Embryonic facial prominence (tissue), 1 donor: Measurements from ENCODE around the gene SRPK2.
"Not testable (repeated sequence)": the region's sequence is repeated elsewhere in the genome, so short reads cannot be mapped to it uniquely, and the experiment has no call there.

Source experiments
- DNase-seq: peaks from one replicate; pipeline ENCODE4 v3.0.0-alpha.2; 2016; ENCODE audit errors: extremely low spot score

SRPK2 gene

DNA sequence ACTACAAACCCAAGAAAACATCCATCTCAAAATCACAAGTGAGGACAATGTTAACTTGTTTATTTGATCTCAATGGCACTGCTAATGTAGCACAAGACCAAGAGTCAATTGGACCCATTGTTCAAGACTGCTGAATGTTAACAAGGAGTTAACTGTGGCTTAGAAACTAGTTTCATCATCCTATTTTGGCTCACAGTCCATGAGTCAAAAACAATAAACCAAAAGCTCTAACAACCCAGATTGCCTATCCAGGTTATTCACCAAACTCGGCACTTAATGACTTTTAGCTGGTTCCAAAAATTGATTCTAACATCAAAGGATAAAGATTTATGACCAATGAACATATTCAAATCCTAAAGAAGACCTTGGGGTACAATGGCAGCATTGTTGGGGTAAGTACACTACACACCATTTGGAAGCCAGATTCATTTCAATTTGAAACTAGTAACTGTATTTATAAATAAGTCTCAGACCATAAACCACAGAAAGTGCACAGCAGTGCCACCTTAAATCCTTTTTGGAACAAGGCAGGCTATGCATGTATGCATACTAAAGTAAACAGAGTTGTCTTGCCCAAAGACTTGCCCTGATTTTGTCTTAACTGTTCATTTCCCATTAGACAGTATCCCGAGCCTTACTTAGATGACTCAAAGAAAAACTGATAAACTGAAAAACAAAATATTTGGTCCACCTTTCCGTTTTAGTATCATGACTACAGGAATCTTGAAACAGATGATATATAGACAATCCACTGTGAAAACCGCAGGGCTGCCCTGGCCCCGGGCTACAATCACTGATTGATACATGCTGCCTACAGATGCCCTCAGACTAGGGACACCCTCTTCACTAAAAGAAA lies 84.5 kb downstream of the SRPK2 start:
- DNase-seq: no peak

DNA sequence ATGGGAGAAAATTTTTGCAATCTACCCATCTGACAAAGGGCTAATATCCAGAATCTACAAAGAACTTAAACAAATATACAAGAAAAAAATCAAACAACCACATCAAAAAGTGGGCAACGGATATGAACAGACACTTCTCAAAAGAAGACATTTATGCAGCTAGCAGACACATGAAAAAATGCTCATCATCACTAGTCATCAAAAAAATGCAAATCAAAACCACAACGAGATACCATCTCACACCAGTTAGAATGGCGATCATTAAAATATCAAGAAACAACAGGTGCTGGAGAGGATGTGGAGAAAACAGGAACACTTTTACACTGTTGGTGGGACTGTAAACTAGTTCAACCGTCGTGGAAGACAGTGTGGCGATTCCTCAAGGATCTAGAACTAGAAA lies 88.1 kb downstream of the SRPK2 start:
- DNase-seq: not testable (repeated sequence)

DNA sequence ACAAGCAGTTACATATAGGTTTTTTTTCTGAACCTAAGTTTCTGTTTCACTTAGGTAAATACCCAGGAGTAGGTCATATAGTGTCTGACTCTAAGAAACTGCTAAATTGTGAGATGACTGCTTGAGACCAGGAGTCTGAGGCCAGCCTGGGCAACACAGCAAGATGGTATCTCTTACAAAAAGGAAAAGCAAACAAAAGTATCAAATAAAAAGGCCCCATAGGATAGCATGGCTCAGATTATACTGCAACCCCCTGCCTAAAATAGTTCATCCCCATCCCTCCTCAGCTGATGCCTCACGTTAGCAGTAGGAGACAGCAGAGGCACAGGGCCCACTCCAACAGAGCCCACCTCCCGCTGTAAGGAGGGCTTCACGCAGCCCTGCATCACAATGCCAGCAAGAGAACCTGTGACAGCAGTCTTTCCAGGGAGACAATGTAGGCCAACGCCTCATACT lies 90.3 kb downstream of the SRPK2 start:
- DNase-seq: no peak

DNA sequence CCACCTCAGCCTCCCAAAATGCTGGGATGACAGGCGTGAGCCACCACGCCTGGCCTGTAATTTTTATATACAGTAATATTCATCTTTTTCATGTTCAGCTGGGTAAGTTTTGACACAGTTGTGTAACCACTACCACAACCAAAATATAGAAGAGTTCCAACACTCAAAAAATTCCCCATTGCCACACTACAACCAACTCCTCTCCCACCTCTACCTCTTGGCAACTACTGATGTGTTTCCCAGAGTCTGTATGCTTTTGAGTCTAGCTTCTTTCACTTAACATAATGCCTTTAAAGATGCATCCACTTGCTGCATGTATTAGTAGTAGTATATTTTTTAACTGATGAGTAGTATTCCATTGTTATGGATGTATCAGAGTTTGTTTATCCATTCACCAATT lies 90.7 kb downstream of the SRPK2 start:
- DNase-seq: no peak

DNA sequence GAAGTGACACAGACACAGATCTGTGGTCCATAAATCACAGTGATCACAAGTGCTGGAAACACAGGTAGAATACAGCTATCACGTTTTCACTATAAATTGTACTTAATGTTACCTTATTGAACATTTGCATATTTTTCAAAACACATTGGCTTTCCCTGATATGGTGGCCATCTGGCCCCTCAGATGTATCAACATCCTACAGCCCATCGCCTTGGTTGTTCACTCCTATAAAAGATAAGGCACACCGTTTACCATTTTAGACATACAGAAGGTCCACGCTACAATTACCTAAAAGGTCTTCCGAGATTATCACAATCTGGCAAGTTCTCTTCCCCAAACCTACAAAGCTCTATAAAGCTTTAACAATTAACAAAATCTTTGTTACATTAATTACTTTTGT lies 91.4 kb downstream of the SRPK2 start:
- DNase-seq: no peak

DNA sequence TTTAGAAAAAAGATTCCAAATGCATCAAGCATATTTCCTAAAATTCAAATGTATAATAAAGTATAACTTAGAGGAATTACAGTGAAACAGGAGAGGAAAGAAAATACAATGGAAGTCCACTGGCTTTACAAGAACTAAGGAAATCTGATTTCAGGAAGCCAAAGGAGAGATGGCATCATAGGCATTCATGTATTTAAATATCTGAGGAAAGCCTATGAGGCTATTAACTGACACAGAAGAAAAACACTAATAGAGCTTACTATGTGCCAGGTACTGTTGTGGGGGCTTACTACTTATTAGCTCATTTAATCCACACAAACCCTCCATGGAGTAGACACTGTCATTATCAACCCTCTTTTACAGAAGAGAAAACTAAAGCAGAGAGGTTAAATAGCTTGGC lies 92.2 kb downstream of the SRPK2 start:
- DNase-seq: no peak

DNA sequence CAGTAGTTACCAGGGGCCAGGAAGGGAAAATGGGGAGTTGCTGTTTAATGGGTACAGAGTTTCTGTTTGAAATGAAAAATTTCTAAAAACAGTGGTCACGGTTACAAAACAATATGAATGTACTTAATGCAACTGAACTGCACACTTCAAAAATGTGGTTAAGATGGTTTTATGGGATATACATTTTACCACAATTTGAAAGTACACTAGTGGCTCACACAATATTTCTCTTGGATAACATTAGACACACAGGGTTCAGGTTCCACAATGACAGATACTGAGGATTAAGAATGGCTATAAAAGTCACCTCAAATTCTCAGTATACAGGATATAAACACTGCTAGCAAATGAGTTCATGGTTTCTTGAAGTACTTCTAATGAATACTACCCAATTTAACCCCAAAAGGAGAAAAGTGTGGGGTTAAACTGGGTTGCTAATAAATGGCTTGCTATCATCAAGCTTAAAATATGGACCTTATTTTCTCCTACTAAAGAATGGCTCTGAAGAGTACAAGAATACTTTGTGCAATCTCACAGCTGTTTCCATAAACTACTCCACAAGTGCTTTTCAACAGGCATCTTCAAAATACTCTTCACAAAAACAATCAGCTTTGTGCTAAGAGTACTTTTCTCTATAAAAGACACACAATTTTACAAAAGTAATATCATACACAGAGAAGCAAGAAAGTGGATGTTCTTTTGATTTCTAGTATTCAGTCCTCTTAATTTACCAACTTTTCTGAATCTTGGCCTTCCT lies 92.9 kb downstream of the SRPK2 start:
- no peak for DNase-seq

DNA sequence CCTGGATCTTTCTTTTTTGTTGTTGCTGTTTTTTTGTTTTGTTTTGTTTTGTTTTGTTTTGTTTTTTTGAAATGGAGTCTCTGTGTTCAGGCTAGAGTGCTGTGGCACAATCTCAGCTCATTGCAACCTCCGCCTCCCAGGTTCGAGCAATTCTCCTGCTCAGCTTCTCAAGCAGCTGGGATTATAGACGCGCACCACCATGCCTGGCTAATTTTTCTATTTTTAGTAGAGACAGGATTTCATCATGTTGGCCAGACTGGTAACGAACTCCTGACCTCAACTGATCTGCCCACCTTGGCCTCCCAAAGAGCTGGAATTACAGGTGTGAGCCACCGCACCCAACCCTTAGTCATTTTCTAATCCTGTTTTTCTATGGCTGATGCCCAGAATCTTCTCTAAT lies 94.2 kb downstream of the SRPK2 start:
- DNase-seq: not testable (repeated sequence)

DNA sequence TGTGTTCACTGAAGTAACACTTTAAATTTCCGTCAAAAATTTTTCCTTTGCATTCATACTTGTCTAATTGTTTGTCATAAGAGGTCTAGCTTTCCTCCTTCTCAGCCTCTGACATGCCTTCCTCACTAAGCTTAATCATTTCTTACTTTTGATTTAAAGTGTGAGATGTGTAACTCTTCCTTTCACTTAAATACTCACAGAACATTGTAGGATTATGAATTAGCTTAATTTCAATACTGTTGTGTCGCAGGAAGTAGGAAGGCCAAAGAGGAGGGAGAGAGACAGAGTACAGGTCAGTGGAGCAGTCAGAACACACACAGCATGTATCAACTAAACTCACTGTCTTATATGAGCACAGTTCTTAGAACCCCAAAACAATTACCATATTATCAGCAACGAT lies 99.0 kb downstream of the SRPK2 start:
- no peak for DNase-seq

DNA sequence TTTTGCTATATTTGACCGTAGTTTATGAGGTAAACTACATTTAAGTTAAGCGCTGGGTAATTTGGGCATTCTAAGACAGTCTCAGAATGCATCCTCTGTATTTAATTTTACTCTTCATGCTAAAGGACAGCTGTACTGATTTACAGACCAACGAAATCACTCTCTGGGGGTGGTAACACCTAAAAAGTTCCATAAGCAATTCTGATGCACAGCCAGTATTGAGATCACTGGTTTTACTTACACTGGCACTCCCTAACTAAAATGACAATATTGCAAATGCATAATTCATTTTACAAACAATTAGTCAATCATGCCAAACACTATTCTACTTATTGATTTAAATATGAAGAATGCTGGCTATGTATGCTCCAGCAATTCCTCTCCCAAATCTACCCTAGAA lies 102.3 kb downstream of the SRPK2 start:
- DNase-seq: no peak

DNA sequence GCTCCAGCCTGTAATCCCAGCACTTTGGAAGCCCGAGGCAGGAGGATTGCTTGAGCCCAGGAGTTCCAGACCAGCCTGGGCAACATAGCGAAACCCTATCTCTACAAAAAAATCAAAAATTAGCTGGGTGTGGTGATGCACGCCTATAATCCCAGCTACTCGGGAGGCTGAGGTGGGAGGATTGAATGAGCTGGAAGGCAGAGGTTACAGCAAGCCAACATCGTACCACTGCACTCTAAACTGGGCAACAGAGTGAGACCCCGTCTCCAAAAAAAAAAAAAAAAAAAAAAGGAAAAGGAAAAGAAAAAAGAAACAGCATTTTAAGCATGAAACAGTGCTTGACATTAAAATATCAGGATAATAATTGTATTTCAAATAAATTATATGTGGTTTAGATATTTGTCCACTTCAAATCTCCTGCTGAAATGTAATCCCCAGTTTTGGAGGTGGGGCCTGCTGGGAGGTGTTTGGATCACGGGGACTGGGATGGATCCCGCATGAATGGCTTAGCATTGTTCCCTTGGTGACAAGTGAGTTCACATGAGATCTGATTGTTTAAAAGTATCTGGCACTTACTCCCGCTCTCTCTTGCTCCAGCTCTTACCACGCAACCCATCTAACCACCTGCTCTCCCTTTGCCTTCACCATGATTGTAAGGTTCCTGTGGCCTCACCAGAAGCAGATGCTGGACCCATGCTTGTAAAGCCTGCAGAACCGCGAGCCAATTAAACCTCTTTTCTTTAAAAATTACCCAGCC lies 103.4 kb downstream of the SRPK2 start:
- no peak for DNase-seq

DNA sequence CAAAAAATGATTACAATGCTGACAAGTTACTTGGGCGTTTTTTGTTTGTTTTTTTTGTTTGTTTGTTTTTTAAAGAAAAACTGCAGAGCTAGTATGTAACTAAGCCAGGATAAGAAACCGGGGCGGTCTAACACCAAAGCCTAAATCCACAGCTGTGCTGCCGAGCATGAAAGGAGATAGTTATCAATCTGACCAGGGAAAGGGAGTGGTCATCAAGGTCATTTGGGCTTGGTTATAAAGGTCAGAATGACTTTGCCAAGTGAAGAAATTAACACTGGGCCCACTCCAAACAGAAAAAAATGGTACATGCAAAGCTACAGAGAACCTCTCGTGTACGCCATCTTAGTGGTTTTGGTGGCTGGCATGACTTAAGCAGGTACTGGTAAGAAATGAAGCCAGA lies 104.7 kb downstream of the SRPK2 start:
- no peak for DNase-seq

DNA sequence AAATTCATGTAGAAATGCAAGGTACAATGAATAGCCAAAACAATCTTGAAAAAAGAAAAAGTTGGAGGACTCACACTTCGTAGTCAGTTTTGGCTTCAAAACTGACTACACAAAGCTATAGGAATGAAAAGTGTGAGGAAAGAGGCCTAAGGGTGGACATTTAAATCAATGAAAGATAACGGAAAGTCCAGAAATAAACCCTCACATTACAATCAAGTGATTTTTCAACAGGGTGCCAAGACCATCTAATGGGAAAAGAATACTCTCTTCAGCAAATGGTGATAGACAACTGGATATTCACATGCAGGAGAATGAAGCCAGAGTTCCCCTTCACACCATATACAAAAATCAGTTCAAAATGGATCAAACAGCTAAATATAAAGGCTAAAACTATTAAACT lies 106.8 kb downstream of the SRPK2 start:
- DNase-seq: no peak

DNA sequence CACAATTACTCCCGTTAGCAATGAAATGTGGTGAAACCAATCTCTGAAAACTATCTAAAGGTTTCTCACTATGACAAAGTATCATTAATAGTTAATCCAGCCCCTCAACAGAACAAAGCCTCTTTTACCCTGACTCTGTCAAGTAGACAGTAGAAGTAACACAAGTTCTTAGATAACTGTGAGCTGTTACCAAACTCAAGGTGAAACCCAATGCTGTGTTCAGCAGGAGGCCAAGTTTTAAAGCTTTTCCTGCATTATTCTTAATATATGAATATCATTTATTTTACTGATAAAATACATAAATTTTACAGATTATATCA lies 109.1 kb downstream of the SRPK2 start:
- no peak for DNase-seq

DNA sequence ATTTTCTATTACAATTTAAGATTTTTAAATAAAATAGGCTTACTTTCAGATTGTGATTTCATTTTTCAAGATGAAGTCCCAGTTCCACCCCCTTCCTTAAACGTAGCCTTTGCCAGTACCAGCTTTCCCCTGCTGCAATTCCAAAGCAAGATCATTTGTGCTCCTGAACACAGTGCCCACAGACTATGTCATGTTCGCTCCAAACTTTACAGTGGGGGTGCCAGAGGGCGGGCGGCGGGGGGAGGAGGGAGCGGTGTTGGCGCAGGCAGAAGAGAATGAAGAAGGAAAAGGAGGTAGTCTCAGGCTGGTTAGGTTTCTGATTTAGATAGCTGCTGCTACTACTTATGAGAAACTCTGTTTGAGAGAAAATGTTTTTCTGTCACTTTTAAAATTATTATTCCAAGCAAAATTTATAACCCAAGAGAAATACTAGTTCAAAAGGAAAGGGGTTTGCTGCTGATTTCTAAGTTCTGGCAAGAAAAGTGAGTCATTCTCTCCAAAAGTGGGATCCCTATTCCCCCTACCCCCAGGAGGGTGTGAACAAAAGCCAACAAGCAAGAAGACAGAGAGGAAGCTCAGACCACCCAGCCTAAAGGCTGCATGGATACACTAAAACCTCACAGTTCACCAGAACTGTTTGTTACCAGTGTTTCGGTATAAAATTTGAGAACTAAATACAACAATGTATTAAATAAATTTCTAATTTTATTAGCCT lies 109.6 kb downstream of the SRPK2 start:
- DNase-seq: no peak

DNA sequence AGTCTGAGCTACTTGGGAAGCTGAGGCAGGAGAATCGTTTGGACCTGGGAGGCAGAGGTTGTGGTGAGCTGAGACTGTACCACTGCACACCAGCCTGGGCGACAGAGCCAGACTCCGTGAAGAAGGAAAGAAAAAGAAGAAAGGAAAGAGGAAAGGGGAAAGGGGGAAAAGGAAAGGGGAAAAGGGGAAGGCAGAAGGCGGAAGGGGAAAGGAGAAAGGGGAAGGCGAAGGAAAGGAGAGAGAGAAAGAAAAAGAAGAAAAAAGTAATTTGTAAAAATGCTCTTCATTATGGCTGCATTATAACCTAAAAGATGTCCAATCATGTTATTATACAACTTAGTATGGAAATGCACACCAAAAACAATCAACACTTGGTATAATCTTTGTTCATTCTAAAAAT lies 110.2 kb downstream of the SRPK2 start:
- no peak for DNase-seq

DNA sequence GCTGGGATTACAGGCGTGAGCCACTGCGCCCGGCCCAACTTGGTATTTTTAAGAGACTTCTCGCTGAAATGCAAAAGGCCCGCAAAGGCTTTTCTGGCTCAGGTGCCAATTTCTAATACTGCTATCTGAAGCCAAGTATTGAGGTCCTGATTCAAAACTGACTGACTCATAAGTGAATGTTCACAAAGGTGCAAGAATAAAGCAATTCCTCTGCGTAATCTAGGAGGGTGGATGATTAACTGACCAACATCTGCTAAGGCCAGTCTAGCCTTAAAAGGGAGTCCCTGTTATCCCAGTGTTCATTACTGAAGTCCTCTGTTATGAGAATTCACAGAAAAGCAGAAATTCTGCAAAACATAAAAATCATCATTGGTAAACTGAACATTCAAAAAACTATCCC lies 111.4 kb downstream of the SRPK2 start:
- DNase-seq: no peak

DNA sequence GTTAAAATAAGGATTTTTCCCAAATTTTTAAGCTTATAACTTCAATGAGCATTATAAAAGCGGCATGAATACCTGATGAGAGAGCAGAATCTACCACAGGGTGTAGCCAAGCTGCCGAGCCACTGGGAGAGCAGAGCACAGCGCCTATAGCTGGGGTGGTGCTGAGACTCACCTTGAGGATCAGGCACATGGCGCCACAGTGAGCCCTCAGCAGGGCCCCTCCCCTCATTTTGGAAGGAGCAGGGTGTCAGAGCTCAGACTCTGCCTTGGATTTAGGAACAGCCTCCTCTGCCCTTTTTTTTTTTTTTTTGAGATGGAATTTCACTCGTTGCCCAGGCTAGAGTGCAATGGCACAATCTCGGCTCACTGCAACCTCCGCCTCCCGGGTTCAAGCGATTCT lies 118.6 kb downstream of the SRPK2 start:
- DNase-seq: no peak

DNA sequence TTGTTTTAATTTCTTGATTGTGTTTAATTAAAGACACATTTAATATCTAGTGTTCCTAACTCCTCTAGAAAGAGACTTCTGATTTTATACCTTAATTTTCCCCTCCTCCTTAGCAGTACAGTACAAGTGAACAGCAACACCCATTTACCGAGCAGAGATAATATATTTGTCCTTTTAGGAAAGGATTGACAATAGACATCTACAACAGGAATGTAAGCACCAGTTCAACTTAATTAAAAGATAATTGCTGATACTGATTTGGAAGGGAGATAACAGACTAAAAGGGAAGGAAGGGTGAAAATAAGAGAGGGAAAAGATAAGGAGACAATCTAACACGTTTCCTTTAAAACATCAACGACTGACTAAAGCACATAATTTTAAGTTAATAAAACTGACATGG lies 119.3 kb downstream of the SRPK2 start:
- no peak for DNase-seq

DNA sequence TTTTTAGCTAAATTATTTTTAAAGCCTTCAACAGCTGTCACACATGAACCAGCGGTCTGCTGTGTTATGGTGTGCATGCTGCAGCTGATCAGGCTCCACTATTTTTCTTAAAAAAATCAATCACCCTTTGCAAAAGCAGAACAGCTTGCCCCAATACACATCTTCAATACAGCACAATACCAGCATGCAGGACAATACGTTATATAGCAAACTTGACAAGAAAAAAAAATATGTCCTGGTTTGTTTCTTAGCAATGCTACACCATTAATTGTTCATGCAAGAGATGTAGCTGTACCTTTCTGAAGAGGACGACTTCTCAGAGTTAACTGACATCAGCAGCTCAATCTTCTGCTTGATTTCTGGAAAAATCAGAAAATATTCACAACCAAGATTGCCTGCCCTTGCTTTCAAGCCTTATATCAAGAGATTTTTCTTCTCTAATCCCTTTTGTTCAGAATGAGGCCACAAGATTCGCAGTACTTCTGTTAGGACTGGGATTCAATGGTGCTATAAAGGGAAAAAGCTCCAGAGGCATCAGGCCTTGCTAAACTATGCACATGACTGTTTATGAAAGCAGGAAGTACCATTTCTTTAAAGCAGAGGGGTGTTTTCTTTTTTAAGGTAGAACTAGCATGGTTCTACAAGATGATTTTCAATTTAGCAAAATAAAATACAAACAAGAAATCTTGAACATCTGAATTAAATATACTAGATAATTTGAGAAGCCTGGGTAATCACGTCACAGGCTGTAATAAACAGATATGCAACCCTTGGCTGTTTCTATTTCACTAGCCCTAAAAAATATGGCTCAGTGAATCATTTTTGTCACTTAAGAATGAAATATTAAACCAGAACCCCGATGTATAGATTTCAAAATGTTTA lies 120.0 kb downstream of the SRPK2 start:
- DNase-seq: no peak

DNA sequence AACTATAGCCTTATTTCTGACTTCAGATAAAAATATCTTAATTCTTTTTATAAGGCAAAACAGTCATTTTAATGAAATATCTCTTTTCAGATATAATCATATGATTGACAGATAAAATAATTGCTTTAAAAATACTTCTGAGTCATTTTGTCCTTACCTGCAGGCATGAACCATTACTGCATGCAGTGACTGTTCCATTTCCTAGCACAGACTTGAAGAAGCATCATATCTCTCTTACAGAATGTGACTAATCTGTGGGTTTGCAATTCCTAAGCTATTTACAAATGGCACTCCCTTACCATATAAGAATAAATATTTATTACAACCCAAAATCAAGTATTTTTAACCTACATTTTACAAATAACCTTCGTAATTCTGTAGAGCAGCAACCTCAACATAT lies 120.7 kb downstream of the SRPK2 start:
- no peak for DNase-seq
